SIG-M5 treated with dmso at 0.1 percent for 504 hours (cell line): Measurements from ENCODE around the gene ELMOD1.

Experiments
- DNase-seq: peaks from one replicate; lab custom pipeline; 2025; ENCODE audit not compliant: unreplicated experiment; lab: John Stamatoyannopoulos, UW

ELMOD1 gene

DNA sequence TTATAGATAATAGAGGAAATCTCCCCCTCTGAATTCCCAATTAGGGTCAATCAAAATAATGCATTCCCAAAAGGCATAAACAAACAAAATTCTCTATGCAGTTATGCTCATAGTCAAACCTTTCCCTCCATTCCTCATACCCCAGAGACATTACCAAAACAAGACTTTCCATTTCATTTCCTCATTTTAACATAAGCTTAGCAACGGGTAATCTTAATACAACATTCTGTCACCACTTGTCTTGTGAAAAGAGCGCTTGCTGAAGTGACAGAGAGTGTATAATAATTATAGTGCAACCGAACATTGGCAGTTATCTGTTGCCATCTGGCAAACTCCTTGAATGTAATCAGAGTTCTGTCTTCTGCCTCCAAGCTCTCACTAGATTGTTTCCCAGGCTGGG, 122.1 kb downstream of the ELMOD1 start:
- peak; percentile 8 for DNase-seq
